SJCRH30 (cell line): Measurements from ENCODE around the gene MEOX2. TPM values are rescaled to one million over a fixed set of nuclear protein-coding genes. Genes with fewer than 3 reads are reported as not detected.

ENCODE experiments used
- DNase-seq, 2 experiments: peaks; one replicate each; pipeline ENCODE4 v3.0.0-alpha.2; 2015 to 2020
- H3K27ac ChIP-seq: fragments of 250-450 bp; sonication (Bioruptor Pico); 2 replicates; pipeline ENCODE4 v1.5.1; 2020; ENCODE audit warnings: mild to moderate bottlenecking, moderate library complexity
- H3K27me3 ChIP-seq: fragments of 250-450 bp; sonication (Bioruptor Pico); 2 replicates; pipeline ENCODE4 v1.5.1; 2020; ENCODE audit warnings: mild to moderate bottlenecking, moderate library complexity
- H3K36me3 ChIP-seq: fragments of 250-450 bp; sonication (Bioruptor Pico); 2 replicates; pipeline ENCODE4 v1.5.1; 2020; ENCODE audit warnings: mild to moderate bottlenecking, moderate library complexity
- H3K4me1 ChIP-seq: fragments of 250-450 bp; sonication (Bioruptor Pico); 2 replicates; pipeline ENCODE4 v1.5.1; 2020; ENCODE audit warnings: mild to moderate bottlenecking, moderate library complexity
- H3K4me3 ChIP-seq: fragments of 250-450 bp; sonication (Bioruptor Pico); 2 replicates; pipeline ENCODE4 v1.5.1; 2020; ENCODE audit warnings: mild to moderate bottlenecking, moderate library complexity
- H3K9me3 ChIP-seq: fragments of 250-450 bp; sonication (Bioruptor Pico); replicated peaks from 2 replicates; pipeline ENCODE4 v1.5.1; 2020; ENCODE audit warnings: mild to moderate bottlenecking, moderate library complexity
- total RNA-seq: library from RNA; depleted of rRNA; stranded (reverse); fragments of >200 nt; shearing (Covaris generic); gene quantifications from 2 replicates; pipeline ENCODE4 v1.2.3, GENCODE V29; 2014

The MEOX2 gene
- total RNA-seq, 1 experiment from 2014 or later, result not detected

DNA sequence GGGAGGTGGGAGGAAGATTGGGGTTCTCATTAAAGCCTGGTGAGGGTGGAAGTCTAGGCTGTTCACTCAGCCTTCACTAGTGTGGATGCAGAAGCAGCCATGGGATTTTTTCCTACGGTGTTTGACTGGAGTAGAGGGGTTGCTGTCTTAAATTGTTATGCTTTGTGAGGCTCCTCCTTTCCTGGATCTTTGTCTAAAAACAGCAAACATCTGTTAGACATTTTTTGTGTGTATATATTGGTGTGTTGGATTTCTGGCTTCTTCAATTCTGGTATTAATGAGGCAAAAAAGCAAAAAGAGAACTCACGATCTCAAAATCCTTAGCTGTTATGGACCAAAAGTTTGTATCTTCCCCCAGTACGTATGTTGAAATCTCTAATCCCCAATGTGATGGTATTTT lies 28.2 kb downstream of the MEOX2 start:
- no peak overlapping the region for H3K4me3 ChIP-seq
- H3K27me3 ChIP-seq, result no peaks in the 10 kb centered on the region
- H3K36me3 ChIP-seq, result no peaks in the 10 kb centered on the region
- H3K27ac ChIP-seq, result no peak overlapping the region
- no peaks in the 10 kb centered on the region for H3K4me1 ChIP-seq
- H3K9me3 ChIP-seq, result no peaks in the 10 kb centered on the region
- no peak for DNase-seq

- no peak for DNase-seq
These were observed 33.6 kb downstream of the MEOX2 start for GRCh38 chr7:15652776-15653290.

GRCh38 chr7:15651693-15652092 lies 34.8 kb downstream of the MEOX2 start:
- Histone ChIP-seq H3K36me3 (no peaks in the 10 kb centered on the region), H3K27ac (no peak overlapping the region), H3K9me3 (no peaks in the 10 kb centered on the region), H3K4me3 (no peak overlapping the region), H3K4me1 (no peaks in the 10 kb centered on the region), H3K27me3 (no peaks in the 10 kb centered on the region)
- DNase-seq, result no peak

More at GRCh38 chr7:15652776-15653290, 33.6 kb downstream of the MEOX2 start:
- H3K4me1 ChIP-seq, result no peaks in the 10 kb centered on the region
- no peaks in the 10 kb centered on the region for H3K36me3 ChIP-seq
- no peaks in the 10 kb centered on the region for H3K9me3 ChIP-seq
- no peak overlapping the region for H3K4me3 ChIP-seq
- no peaks in the 10 kb centered on the region for H3K27me3 ChIP-seq
- no peak overlapping the region for H3K27ac ChIP-seq

GRCh38 chr7:15650787-15651186 lies 35.7 kb downstream of the MEOX2 start:
- H3K9me3 ChIP-seq, result no peaks in the 10 kb centered on the region
- no peak overlapping the region for H3K27ac ChIP-seq
- no peaks in the 10 kb centered on the region for H3K4me1 ChIP-seq
- H3K36me3 ChIP-seq, result no peaks in the 10 kb centered on the region
- H3K27me3 ChIP-seq, result no peaks in the 10 kb centered on the region
- H3K4me3 ChIP-seq, result no peak overlapping the region
- no peak for DNase-seq

DNA sequence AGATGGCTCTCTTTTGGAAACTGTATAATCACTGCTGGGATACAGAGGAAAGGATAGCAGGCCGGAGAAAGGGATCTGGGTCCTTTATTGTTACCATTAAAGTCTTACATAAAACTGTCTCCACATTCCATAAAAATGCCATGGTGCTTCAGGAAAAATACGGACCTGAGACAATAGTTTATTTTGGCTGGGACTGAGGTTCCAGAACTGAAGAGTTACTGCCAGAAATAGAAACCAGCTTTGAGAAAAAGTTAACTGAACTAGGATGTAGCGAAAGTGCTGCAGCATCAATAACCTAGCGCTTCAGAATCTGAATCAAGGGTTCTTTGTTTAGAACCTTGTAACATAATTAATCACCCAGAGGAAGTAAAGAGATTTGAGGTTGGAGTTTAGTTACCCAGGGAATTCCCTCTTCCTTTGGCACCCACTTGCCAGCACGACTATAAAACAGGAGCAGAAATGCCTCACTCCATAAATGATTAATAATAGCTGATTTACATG lies 38.0 kb downstream of the MEOX2 start:
- no peaks in the 10 kb centered on the region for H3K9me3 ChIP-seq
- no peaks in the 10 kb centered on the region for H3K36me3 ChIP-seq
- no peaks in the 10 kb centered on the region for H3K27me3 ChIP-seq
- no peaks in the 10 kb centered on the region; the same call in 1 of the 2 replicates for H3K4me1 ChIP-seq
- H3K27ac ChIP-seq, result no peak overlapping the region
- DNase-seq, result peak in 1 of 2 experiments; percentile 22
- H3K4me3 ChIP-seq, result no peak overlapping the region

GRCh38 chr7:15647309-15647708 lies 39.2 kb downstream of the MEOX2 start:
- Histone ChIP-seq H3K4me3 (no peak overlapping the region), H3K27ac (no peak overlapping the region), H3K36me3 (no peaks in the 10 kb centered on the region), H3K4me1 (no peaks in the 10 kb centered on the region; the same call in 1 of the 2 replicates), H3K27me3 (no peaks in the 10 kb centered on the region), H3K9me3 (no peaks in the 10 kb centered on the region)
- DNase-seq, result peak in 1 of 2 experiments; percentile 9

- no peaks in the 10 kb centered on the region; the same call in 1 of the 2 replicates for H3K4me1 ChIP-seq
- H3K36me3 ChIP-seq, result no peaks in the 10 kb centered on the region
- H3K4me3 ChIP-seq, result no peak overlapping the region
- no peak for DNase-seq
- H3K27me3 ChIP-seq, result no peaks in the 10 kb centered on the region
- no peaks in the 10 kb centered on the region for H3K9me3 ChIP-seq
- no peak overlapping the region for H3K27ac ChIP-seq
These were observed 43.3 kb downstream of the MEOX2 start for GRCh38 chr7:15643000-15643705.

DNA sequence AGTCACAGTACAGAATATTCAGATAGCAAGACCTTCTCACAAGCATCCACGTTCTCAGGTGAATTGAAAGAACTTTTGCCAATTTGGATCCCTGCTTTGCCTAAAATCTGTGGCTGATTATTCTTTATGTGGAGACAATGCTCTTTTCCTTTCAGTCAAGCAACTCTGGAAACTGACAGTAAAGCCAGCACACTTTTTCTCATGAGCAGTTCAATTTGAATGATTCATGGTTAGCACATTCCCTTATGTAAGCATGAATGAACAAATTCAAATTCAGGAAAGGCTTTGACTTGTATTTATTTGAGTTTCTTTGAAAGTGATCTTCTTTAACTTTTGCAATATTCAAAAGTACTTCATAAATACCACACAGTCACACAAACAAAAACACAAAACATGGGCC lies 57.6 kb downstream of the MEOX2 start:
- no peaks in the 10 kb centered on the region for H3K27me3 ChIP-seq
- DNase-seq, result no peak
- H3K4me1 ChIP-seq, result no peaks in the 10 kb centered on the region
- no peak overlapping the region for H3K4me3 ChIP-seq
- H3K36me3 ChIP-seq, result no peaks in the 10 kb centered on the region
- H3K9me3 ChIP-seq, result no peaks in the 10 kb centered on the region
- no peak overlapping the region for H3K27ac ChIP-seq

GRCh38 chr7:15626041-15626440 lies 60.4 kb downstream of the MEOX2 start:
- Histone ChIP-seq H3K9me3 (no peaks in the 10 kb centered on the region), H3K4me1 (no peaks in the 10 kb centered on the region), H3K27me3 (no peaks in the 10 kb centered on the region), H3K36me3 (no peaks in the 10 kb centered on the region), H3K4me3 (no peak overlapping the region), H3K27ac (no peak overlapping the region)
- DNase-seq, result no peak

DNA sequence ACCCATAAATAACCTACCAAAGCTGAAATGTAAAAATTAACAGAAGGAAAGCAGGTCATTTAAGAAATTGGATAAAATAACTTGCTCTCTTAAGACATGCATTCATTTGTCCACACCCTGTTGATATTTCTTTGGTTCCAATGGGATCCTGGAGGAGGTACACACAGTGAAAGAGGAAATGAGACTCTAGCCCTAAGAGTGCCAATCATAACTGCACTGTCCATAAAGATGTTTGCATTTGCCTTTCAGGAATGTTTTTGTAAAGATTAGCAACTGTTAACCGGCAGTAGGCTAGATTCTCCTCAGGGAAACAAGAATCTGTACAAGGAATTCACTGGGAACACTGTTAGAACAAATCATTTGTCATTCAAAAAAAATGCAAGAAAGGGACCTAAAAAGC lies 61.0 kb downstream of the MEOX2 start:
- Histone ChIP-seq H3K27ac (no peak overlapping the region), H3K27me3 (no peaks in the 10 kb centered on the region), H3K36me3 (no peaks in the 10 kb centered on the region), H3K9me3 (no peaks in the 10 kb centered on the region), H3K4me3 (no peak overlapping the region), H3K4me1 (peaks cover 2% of the 10 kb centered on the region; the same call in 1 of the 2 replicates)
- DNase-seq, result no peak

GRCh38 chr7:15621468-15621867 lies 65.0 kb downstream of the MEOX2 start:
- peaks cover 2% of the 10 kb centered on the region; the same call in 1 of the 2 replicates for H3K4me1 ChIP-seq
- DNase-seq, result no peak
- no peaks in the 10 kb centered on the region for H3K27me3 ChIP-seq
- no peak overlapping the region for H3K27ac ChIP-seq
- H3K4me3 ChIP-seq, result no peak overlapping the region
- H3K9me3 ChIP-seq, result no peaks in the 10 kb centered on the region
- H3K36me3 ChIP-seq, result no peaks in the 10 kb centered on the region

DNA sequence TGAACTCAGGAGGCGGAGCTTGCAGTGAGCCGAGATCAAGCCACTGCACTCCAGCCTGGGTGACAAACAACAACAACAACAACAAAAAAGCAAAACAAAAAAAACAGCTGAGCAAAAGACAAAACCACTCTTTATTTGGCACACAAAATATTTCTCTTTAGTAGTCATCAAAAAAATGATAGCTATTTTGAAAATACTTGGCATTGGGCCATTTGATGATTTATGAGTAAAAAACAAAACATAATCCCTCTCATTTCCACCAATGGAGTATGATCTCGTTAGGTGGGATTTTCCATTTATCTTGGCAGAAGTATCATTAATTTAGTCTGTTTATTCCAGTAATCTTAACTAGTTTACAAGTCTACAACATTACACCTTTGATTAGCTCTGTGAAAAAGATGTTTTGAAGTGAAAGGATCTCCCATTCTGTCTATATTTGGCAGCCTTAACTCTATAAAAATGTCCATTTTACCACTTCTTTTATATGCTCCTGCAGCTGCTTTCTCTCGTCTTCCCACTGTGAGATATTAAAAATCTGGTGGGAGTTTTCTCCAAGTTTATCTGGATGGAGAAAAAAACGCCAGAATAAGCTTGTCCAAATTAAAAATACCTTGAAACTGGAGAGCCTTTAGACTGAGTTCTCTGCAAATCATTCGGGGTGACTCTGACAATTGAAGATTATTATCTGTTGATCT lies 65.8 kb downstream of the MEOX2 start:
- H3K9me3 ChIP-seq, result no peaks in the 10 kb centered on the region
- peaks cover 2% of the 10 kb centered on the region; the same call in 1 of the 2 replicates for H3K4me1 ChIP-seq
- no peak for DNase-seq
- no peaks in the 10 kb centered on the region for H3K36me3 ChIP-seq
- H3K27me3 ChIP-seq, result no peaks in the 10 kb centered on the region
- H3K27ac ChIP-seq, result no peak overlapping the region
- H3K4me3 ChIP-seq, result no peak overlapping the region

- Histone ChIP-seq H3K9me3 (no peaks in the 10 kb centered on the region), H3K4me1 (peaks cover 2% of the 10 kb centered on the region; the same call in 1 of the 2 replicates), H3K36me3 (no peaks in the 10 kb centered on the region), H3K27ac (no peak overlapping the region), H3K4me3 (no peak overlapping the region), H3K27me3 (no peaks in the 10 kb centered on the region)
- no peak for DNase-seq
These were observed 68.2 kb downstream of the MEOX2 start for GRCh38 chr7:15618275-15618674.

GRCh38 chr7:15612205-15612604 lies 74.3 kb downstream of the MEOX2 start:
- Histone ChIP-seq H3K27ac (no peak overlapping the region), H3K27me3 (no peaks in the 10 kb centered on the region), H3K4me1 (no peaks in the 10 kb centered on the region), H3K4me3 (no peak overlapping the region), H3K9me3 (no peaks in the 10 kb centered on the region), H3K36me3 (no peaks in the 10 kb centered on the region)
- DNase-seq, result no peak

- Histone ChIP-seq H3K4me1 (no peaks in the 10 kb centered on the region), H3K9me3 (no peaks in the 10 kb centered on the region), H3K27ac (no peak overlapping the region), H3K4me3 (no peak overlapping the region), H3K36me3 (no peaks in the 10 kb centered on the region), H3K27me3 (no peaks in the 10 kb centered on the region)
- no peak for DNase-seq
These were observed 76.0 kb downstream of the MEOX2 start for GRCh38 chr7:15610503-15610902.
